ENCODE measurements around the gene ZMAT2. TPM values are rescaled to one million over a fixed set of nuclear protein-coding genes. Genes with fewer than 3 reads are reported as not detected.

ZMAT2 gene
- total RNA-seq, 1 experiment from 2014 or later: 60.1 TPM

- H3K4me3 ChIP-seq: no peak overlapping the region
- no peak overlapping the region for H3K4me2 ChIP-seq
- no peak overlapping the region for H2AFZ ChIP-seq
- no peaks in the 10 kb centered on the region for H3F3A ChIP-seq (ENCODE audit: insufficient read depth, low read depth)
- intact Hi-C loops (cut with micrococcal nuclease; ENCODE audit: unreplicated experiment): no loop called here
- no TSS peak for BruUV-seq (replicated peaks)
- H4K20me1 ChIP-seq (ENCODE audit: insufficient read depth): no peaks in the 10 kb centered on the region
- no peaks in the 10 kb centered on the region for H3K79me2 ChIP-seq (ENCODE audit: low read depth)
- H3K27me3 ChIP-seq (ENCODE audit: insufficient read depth, low read depth): no peaks in the 10 kb centered on the region
- CTCF ChIA-PET: no interaction called here
- H3K36me3 ChIP-seq (ENCODE audit: low read depth): no peaks in the 10 kb centered on the region
- DNase-seq: no peak
- no peaks in the 10 kb centered on the region for H3K4me1 ChIP-seq (replicated peaks; ENCODE audit: insufficient read depth)
- POLR2A ChIA-PET (ENCODE audit: unreplicated experiment): no interaction called here
- no peaks in the 10 kb centered on the region for H3K9me3 ChIP-seq (ENCODE audit: insufficient read depth, low read depth)
- H3K27ac ChIP-seq: no peak overlapping the region
- TF ChIP-seq EZH2 (IDR thresholded peaks at IDR 0.05; ENCODE audit: low read depth): no peak
- no peak for TF ChIP-seq CTCF (conservative IDR thresholded peaks at IDR 0.05)
- no peaks in the 10 kb centered on the region for H3K9me2 ChIP-seq (ENCODE audit: insufficient read depth)
Measured at GRCh38 chr5:140741967-140742366, 41.7 kb downstream of the ZMAT2 start.

GRCh38 chr5:140753561-140753960 is 53.3 kb downstream of the ZMAT2 start:
- peaks cover 8% of the 10 kb centered on the region; the same call in 1 of the 2 replicates for H3K27me3 ChIP-seq (ENCODE audit: insufficient read depth, low read depth)
- H3F3A ChIP-seq (ENCODE audit: insufficient read depth, low read depth): no peaks in the 10 kb centered on the region
- no peak overlapping the region for H3K27ac ChIP-seq
- POLR2A ChIA-PET (ENCODE audit: unreplicated experiment): no interaction called here
- H3K36me3 ChIP-seq (ENCODE audit: low read depth): no peaks in the 10 kb centered on the region
- no peak for DNase-seq
- H3K4me2 ChIP-seq: no peak overlapping the region
- no peak overlapping the region for H3K4me3 ChIP-seq
- no peaks in the 10 kb centered on the region for H3K9me2 ChIP-seq (ENCODE audit: insufficient read depth)
- no peaks in the 10 kb centered on the region for H3K4me1 ChIP-seq (replicated peaks; ENCODE audit: insufficient read depth)
- H2AFZ ChIP-seq: no peak overlapping the region
- H3K79me2 ChIP-seq (ENCODE audit: low read depth): no peaks in the 10 kb centered on the region
- H3K9me3 ChIP-seq (ENCODE audit: insufficient read depth, low read depth): peaks cover 3% of the 10 kb centered on the region
- no peaks in the 10 kb centered on the region; the same call in 1 of the 2 replicates for H4K20me1 ChIP-seq (ENCODE audit: insufficient read depth)
- TF ChIP-seq EZH2 (IDR thresholded peaks at IDR 0.05; ENCODE audit: low read depth) (no peak), CTCF (conservative IDR thresholded peaks at IDR 0.05) (no peak)
- CTCF ChIA-PET: no interaction called here
- intact Hi-C loops (cut with micrococcal nuclease; ENCODE audit: unreplicated experiment): no loop called here
- BruUV-seq (replicated peaks): no TSS peak

Other genes starting within 250 kb of the ZMAT2 start
- gene EIF4EBP3, start 152.8 kb upstream of the ZMAT2 start, total RNA-seq (2021): 4.8 and 5.6 TPM in 2 replicates
- 30.5 and 36.1 TPM in 2 replicates for gene SRA1, start 143.0 kb upstream of the ZMAT2 start, total RNA-seq (2021)
- 23.4 and 26.0 TPM in 2 replicates for gene APBB3, start 135.8 kb upstream of the ZMAT2 start, total RNA-seq (2021)
- gene SLC35A4, start 135.6 kb upstream of the ZMAT2 start, total RNA-seq (2021): 44.2 and 66.2 TPM in 2 replicates
- 0.35 and 0.81 TPM in 2 replicates for gene CD14, start 67.3 kb upstream of the ZMAT2 start, total RNA-seq (2021)
- 12.1 and 25.2 TPM in 2 replicates for gene TMCO6, start 61.0 kb upstream of the ZMAT2 start, total RNA-seq (2021)
- gene NDUFA2, start 52.8 kb upstream of the ZMAT2 start, total RNA-seq (2021): 69.7 and 72.7 TPM in 2 replicates
- 74.2 and 86.7 TPM in 2 replicates for gene IK, start 52.6 kb upstream of the ZMAT2 start, total RNA-seq (2021)
- gene WDR55, start 35.5 kb upstream of the ZMAT2 start, total RNA-seq (2021): 37.9 and 39.2 TPM in 2 replicates
- 1.2 and 2.0 TPM in 2 replicates for gene DND1, start 26.9 kb upstream of the ZMAT2 start, total RNA-seq (2021)
- gene HARS1, start 9.1 kb upstream of the ZMAT2 start, total RNA-seq (2021): 52.0 and 64.3 TPM in 2 replicates
- gene HARS2, start 9.0 kb upstream of the ZMAT2 start, total RNA-seq (2021): 28.8 and 31.1 TPM in 2 replicates
- not detected in 2 replicates for gene PCDHA1, start 85.7 kb downstream of the ZMAT2 start, total RNA-seq (2021)
- gene PCDHA2, start 94.4 kb downstream of the ZMAT2 start, total RNA-seq (2021): not detected in 2 replicates
- gene PCDHA3, start 100.6 kb downstream of the ZMAT2 start, total RNA-seq (2021): not detected in 2 replicates
- not detected in 2 replicates for gene PCDHA4, start 106.6 kb downstream of the ZMAT2 start, total RNA-seq (2021)
- gene PCDHA5, start 121.2 kb downstream of the ZMAT2 start, total RNA-seq (2021): not detected in 2 replicates
- not detected in 2 replicates for gene PCDHA6, start 127.5 kb downstream of the ZMAT2 start, total RNA-seq (2021)
- gene PCDHA7, start 133.8 kb downstream of the ZMAT2 start, total RNA-seq (2021): not detected in 2 replicates
- not detected in 2 replicates for gene PCDHA8, start 140.7 kb downstream of the ZMAT2 start, total RNA-seq (2021)
- not detected in 2 replicates for gene PCDHA9, start 147.9 kb downstream of the ZMAT2 start, total RNA-seq (2021)
- gene PCDHA10, start 155.4 kb downstream of the ZMAT2 start, total RNA-seq (2021): not detected in 2 replicates
- not detected in 2 replicates for gene PCDHA11, start 168.5 kb downstream of the ZMAT2 start, total RNA-seq (2021)
- gene PCDHA12, start 174.9 kb downstream of the ZMAT2 start, total RNA-seq (2021): not detected in 2 replicates
- not detected in 2 replicates for gene PCDHA13, start 181.7 kb downstream of the ZMAT2 start, total RNA-seq (2021)
- 0.88 and 0.90 TPM in 2 replicates for gene PCDHAC1, start 225.9 kb downstream of the ZMAT2 start, total RNA-seq (2021)

Data from PC-9 (cell line).